ENCODE measurements around the gene GNG7.
"Not testable (repeated sequence)": the region's sequence is repeated elsewhere in the genome, so short reads cannot be mapped to it uniquely, and the experiment has no call there.

GNG7 gene

GRCh38 chr19:2591537-2592291 lies 110.8 kb downstream of the GNG7 start:
- DNase-seq, result no peak

- DNase-seq, result no peak
Measured at GRCh38 chr19:2590630-2591399, 111.7 kb downstream of the GNG7 start.

GRCh38 chr19:2589441-2589840 lies 113.1 kb downstream of the GNG7 start:
- no peak for DNase-seq

DNA sequence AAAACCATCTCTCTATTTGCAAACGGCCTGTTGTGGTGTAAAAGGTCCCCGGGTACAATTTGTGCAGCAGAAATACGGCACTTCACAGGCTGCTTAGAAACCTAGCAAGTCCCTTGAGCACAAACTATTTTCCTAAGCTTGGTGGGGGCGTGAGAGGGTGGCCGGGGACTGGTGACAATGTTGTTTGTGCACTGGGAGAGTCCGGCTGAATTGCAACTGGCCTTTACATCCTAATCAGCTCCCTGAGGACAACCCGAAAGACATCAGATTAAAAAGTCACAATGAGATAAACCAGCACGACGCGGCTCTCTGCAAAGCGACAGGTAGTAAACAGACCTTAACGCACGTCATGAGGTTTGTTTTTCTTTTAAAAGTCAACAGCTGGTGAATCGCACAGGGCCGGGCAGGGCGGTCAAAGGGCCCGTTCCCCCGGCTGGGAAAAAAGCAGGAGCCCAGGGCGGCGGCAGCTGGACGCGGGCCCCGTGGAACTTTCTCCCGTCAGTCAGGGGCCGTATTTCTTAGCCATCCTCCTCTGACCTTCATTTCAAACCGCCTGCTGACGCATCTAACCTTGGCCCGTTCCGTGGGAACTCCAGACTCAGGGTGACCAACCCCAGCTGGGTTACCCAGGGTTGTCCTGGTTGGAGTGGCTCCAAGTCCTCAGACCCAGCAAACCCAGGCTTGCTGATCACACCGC lies 114.3 kb downstream of the GNG7 start:
- no peak for DNase-seq

DNA sequence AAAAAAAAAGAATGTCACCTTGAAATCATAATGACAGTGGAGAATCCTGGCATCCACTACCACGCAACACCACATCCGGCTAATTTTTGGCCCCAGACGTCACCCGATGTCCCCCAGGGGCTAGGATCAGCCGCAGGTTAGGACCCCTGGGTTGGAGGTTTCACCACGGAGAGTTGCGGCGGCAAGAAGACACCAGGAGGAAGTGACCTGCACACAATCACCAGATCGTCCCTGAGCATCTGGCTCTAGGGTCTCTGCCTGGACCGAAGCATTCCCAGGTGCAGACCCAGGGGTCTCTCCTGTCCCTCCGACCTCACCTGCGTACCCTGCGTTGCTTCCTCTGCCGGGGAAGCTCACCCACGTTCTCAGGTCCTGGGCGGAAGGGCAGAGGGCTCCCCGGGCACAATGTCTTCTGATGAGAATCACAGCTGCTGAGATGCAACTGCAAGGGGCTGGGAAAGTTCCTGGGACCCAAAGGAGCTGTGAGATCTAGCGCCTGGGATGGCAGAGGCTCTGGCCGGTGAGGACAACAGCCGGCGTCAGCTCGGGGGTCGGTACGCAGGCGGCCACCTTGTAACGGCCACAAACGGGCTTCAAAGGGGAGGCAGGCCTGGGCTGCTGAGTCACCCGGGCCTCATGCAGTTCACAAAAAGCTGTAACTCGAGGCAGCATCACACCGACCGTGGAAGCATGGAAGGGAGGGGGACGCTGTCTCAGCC lies 115.3 kb downstream of the GNG7 start:
- no peak for DNase-seq

DNA sequence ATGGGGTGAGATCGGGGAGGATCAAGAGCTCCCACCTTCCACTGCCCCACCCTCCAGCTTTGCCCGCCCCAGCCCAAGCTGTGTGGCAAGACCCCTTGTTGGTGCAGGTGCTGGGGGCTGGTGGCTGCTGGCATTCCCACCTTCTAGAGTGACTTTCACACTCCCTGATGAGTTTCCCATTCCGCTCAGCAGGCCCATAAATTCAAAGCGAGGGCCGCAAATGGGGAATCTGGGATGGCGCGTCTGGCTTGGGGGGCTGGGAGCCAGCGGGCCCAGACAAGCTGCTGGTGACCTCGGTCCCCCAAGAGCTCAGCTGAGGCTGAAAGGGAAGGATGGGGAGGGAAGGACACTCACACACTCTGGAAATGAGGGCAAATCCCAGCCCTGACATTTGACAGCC lies 116.3 kb downstream of the GNG7 start:
- DNase-seq, result no peak

GRCh38 chr19:2584002-2584401 lies 118.5 kb downstream of the GNG7 start:
- no peak for DNase-seq

- no peak for DNase-seq
Measured at GRCh38 chr19:2582984-2583956, 119.2 kb downstream of the GNG7 start.

DNA sequence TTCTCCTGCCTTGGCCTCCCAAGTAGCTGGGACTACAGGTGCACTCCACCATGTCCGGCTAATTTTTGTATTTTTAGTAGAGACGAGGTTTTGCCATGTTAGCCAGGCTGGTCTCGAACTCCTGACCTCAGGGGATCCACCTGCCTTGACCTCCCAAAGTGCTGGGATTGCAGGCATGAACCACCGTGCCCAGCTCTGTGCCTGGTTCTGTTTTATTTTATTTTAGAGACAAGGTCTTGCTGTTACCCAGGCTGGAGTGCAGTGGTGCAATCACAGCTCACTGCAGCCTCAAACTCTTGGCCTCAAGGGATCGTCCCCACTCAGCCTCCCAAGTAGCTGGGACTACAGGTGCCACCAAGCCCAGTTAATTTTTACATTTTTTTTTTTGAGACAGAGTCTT lies 122.1 kb downstream of the GNG7 start:
- DNase-seq, result not testable (repeated sequence)

GRCh38 chr19:2579678-2580280 lies 122.7 kb downstream of the GNG7 start:
- DNase-seq, result no peak

DNA sequence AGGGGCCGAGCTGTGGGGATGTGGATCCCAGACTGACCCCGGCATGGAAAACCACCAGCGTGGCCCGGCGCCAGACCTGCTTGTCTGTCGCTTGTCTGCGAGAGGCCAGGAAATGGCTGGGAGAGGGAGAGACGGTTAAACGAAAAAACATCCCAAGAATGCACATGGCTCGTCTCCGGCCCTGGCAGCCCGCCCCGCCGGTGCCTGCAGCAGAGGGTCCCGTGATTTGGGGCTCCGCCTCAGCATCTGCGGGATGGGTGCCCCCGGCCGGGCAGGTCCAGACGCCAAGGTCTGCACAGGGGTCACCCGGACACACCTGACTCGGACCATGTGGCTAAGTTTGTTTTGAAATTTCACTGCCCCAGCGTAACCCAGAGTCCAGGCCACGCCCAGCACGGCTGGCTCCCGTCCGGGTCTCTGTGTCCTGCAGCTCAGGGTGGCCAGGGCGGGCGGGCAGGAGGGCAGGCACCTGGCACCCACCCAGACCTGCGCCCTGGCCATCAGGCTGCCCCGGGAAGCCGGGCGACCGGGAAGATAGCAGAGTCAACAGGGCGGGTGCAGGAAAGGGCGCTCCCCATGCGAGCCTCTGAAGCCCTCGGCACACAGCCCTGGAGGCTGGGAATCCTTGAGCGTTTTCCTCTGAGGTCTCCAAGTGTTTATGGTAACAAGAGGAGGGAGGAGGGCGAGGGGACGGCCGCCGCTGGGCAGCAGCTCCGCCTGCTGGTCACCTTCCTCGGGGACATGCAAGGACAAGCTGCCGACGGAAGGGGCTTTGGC lies 123.4 kb downstream of the GNG7 start:
- peak; percentile 62 for DNase-seq

DNA sequence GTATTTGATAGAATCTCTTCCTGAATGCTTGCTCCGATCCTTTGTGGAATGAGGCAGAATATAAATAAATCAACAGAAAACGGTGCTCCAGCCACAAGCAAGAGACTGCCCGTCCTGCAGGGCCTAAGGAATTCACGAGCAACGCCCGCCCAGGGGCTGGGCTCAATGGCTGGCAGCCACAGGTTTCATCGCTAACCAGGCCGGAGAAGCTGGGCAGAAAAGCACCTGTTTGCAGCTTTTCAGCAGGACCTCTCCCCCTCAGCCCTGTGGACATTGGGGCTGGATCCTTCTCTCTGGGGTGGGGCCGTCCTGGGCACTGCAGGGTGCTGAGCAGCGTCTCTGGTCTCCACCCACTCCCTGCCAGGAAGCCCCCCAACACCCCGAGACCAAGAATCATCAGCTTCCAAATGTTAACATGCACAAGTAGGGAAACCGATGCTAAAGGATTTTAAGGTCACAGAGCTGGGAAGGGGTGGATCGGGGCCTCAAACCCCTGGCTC lies 124.1 kb downstream of the GNG7 start:
- DNase-seq, result no peak

GRCh38 chr19:2577722-2578335 lies 124.7 kb downstream of the GNG7 start:
- DNase-seq, result no peak

DNA sequence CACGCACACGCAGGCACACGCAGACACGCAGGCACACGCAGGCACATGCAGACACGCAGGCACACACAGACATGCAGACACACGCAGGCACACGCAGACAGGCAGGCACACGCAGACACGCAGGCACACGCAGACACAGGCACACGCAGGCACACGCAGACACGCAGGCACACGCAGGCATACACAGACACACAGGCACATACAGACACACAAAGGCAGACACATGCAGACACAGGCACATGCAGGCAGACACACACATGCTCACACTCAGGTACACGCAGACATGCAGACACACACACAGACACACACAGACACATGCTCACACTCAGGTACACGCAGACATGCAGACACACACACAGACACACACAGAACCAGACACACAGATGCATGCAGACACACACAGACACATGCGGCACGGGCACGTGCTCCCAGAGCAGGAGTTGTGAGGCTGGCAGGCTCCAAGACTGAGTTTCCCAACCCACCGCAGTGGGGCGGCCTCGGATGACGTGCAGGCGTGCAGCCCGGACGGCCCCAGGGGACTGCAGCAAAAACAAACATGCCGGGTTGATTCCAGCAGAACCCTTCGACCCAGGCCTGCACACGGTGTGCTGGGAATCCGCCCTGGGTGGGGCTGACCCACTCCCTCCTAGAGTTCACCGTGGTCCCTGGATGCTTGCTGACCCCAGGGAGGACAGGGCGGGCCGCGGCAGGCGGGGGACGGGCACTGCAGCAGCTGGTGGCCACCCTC lies 126.6 kb downstream of the GNG7 start:
- no peak for DNase-seq

DNA sequence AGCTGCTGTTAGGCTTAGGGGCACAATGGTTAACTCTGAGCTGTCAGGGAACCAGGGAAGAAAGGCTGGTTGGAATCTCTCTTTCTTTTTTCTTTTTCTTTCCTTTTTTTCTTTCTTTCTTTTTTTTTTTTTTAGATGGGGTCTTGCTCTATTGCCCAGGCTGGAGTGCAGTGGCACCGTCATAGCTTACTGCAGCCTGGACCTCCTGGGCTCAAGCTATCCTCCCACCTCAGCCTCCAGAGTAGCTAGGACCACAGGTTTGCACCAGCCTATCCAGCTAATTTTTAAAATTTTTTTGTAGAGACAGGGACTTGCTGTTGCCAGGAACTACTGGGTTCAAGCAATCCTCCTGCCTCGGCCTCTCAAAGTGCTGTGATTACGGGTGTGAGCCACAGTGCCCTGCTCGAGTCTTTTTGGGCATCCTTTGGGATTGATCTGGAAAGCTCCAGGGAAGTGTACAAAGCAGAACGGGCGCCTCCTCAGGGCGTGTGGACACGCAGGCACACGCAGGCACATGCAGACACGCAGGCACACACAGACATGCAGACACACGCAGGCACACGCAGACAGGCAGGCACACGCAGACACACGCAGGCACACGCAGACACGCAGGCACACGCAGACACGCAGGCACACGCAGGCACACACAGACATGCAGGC lies 127.4 kb downstream of the GNG7 start:
- DNase-seq, result no peak

- no peak for DNase-seq
Measured at GRCh38 chr19:2574478-2574931, 128.0 kb downstream of the GNG7 start.

- DNase-seq, result no peak
Measured at GRCh38 chr19:2573916-2574315, 128.6 kb downstream of the GNG7 start.

GRCh38 chr19:2572152-2572551 lies 130.3 kb downstream of the GNG7 start:
- not testable (repeated sequence) for DNase-seq

Measured in activated effector memory CD4-positive, alpha-beta T cell treated with Interleukin-2 at 50 U/mL for 16 hours (primary cell).